ENCODE results near the gene NBPF11.
"Not testable (repeated sequence)": the region's sequence is repeated elsewhere in the genome, so short reads cannot be mapped to it uniquely, and the experiment has no call there.

The NBPF11 gene

DNA sequence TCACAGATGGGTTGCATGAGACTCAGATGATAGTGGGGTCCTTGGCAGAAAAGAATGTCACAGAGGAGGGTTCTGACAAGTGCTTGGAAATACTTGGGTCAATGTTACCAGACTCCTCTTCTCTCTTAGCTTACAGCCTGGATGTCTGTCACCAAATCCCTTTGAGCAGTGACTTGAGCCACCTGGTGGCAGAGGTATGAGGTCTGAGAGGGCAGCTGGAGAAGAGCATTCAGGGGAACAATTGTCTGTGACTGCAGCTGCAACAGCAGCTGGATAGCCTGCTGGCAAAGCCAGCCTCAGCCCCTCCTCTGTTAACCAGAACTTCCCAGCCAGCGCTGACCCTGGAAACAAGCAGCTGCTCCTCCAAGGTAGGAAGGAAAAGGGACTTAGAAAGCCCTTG is 65.9 kb downstream of the NBPF11 start:
- not testable (repeated sequence) for H3K9me3 Mint-ChIP-seq; H3K27me3 Mint-ChIP-seq; H3K36me3 Mint-ChIP-seq (ENCODE audit: low read depth); H3K27ac Mint-ChIP-seq; H3K4me3 Mint-ChIP-seq; H3K4me1 Mint-ChIP-seq (ENCODE audit: low read depth)

DNA sequence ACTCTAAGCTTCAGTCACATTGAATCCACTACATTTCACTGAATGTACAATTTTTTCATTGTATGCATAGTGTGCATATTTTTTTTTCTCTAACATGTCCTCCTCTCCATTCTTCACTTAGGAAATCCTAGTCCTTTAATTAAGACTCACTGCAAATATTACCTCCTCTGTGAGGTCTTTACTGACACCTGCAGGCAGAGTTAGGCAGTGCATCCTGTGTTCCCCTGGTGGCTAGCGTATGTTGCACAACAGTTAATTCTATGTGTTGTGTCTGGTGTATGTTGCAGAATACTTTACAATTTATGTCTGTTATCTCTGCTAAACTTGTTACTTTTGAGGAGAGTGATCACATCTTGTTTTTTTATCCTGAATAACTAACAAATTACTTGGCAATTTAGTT is 70.9 kb downstream of the NBPF11 start:
- H3K27ac Mint-ChIP-seq; H3K4me1 Mint-ChIP-seq (ENCODE audit: low read depth); H3K9me3 Mint-ChIP-seq; H3K27me3 Mint-ChIP-seq; H3K36me3 Mint-ChIP-seq (ENCODE audit: low read depth); H3K4me3 Mint-ChIP-seq: not testable (repeated sequence)

DNA sequence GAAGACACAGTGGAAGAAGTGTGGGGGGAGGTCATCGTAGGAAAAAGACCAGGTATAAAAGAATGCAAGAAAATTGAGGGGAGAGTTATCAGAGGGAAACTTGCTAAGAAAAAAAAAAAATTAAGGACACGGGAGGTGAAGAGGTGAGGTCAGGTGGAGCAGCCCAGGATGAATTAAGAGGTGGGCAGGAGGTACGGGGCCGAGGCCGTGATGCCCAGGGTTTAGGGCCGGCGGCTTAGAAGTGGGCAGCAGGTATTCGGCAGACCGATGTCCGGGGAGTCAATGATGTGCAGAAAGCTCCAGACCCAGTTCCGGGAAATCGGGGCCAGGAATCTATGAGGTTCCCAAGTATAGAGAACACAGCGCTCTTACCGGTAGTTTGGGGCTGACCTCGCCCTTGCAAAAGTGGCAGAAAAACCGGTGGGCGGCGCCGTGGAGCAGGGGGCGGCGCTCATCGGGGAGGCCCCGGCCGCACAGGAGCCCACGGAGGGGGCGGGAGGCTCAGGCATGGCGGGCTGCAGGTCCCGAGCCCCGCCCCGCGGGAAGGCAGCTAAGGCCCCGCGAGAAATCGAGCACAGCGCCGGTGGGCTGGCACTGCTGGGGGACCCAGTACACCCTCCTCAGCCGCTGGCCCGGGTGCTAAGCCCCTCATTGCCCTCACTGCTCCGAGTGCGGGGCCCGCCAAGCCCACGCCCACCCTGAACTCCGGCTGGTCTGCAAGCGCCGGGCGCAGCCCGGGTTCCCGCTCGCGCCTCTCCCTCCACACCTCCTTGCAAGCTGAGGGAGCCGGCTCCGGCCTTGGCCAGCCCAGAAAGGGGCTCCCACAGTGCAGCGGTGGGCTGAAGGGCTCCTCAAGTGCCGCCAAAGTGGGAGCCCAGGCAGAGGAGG is 73.2 kb downstream of the NBPF11 start:
- H3K4me1 Mint-ChIP-seq (ENCODE audit: low read depth); H3K36me3 Mint-ChIP-seq (ENCODE audit: low read depth); H3K27ac Mint-ChIP-seq; H3K9me3 Mint-ChIP-seq; H3K4me3 Mint-ChIP-seq; H3K27me3 Mint-ChIP-seq: not testable (repeated sequence)

DNA sequence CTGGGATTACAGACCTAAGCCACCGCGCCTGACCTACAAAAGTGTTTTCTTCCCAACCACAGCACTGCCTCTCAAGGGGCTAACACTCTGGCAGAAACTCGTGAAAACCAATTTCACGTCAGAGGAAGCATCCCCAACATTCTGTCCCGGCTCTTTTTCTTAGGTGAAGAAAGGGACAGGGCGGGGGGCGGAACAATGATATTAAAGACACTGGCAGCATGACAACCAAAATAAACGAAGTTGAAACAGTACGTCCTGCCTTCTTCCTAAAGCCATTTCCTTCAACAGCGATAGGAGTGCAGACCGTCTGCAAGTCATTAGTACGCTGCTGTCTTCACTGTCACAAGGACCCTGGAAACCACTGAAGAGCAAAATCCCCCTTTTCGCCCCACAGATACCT is 74.0 kb downstream of the NBPF11 start:
- not testable (repeated sequence) for H3K4me1 Mint-ChIP-seq (ENCODE audit: low read depth); H3K27ac Mint-ChIP-seq; H3K36me3 Mint-ChIP-seq (ENCODE audit: low read depth); H3K4me3 Mint-ChIP-seq; H3K27me3 Mint-ChIP-seq; H3K9me3 Mint-ChIP-seq

DNA sequence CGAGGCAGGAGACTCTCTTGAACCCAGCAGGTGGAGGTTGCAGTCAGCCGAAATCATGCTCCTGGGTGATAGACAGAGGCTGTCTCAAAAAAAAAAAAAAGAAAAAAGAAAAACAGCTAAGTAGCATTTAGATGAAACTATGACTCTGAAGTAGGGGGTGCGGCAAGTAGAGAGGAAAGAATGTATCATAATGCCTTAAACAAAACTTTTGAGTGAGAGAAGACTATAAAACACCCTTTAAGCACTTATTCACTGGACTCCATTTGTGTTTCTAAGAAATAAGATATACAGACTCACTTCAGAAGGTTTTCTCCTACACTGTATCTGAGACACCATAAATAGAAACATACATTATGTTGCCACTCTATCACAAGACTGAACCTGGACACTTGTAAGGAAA is 74.6 kb downstream of the NBPF11 start:
- H3K36me3 Mint-ChIP-seq (ENCODE audit: low read depth); H3K9me3 Mint-ChIP-seq; H3K4me3 Mint-ChIP-seq; H3K27me3 Mint-ChIP-seq; H3K4me1 Mint-ChIP-seq (ENCODE audit: low read depth); H3K27ac Mint-ChIP-seq: not testable (repeated sequence)

DNA sequence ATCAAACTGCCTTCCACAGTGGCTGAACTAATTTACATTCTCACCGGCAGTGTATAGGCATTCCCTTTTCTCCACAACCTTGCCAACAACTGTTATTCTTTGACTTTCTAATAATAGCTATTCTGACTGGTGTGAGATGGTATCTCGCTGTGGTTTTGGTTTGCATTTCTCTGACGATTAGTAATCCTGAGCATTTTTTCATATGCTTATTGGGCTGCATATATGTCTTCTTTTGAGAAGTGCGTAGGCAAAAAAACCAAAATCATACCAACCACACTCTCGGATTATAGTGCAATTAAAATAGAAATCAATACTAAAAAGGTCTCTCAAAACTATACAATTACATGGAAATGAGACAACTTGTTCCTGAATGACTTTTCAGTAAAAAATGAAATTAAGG is 78.7 kb downstream of the NBPF11 start:
- not testable (repeated sequence) for H3K36me3 Mint-ChIP-seq (ENCODE audit: low read depth); H3K27ac Mint-ChIP-seq; H3K27me3 Mint-ChIP-seq; H3K4me3 Mint-ChIP-seq; H3K4me1 Mint-ChIP-seq (ENCODE audit: low read depth); H3K9me3 Mint-ChIP-seq

DNA sequence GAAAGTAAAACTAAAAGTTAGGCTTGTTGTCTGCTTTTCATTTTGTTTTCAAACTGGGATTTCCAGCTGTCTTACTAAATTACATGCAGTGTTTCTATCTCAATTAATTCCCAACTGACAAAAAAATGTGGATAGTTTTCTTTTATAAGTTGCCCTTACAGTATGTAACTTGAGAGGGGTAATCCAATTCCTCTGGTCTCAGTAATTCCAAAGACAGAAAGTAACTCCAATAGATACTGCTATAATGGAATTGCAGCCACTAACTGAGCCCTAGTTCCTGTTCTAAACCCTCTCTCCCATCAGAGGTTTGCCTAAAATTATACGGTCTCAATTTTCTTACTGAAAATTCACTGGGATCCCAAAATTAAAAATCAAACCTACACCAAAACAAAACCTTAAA is 83.5 kb downstream of the NBPF11 start:
- not testable (repeated sequence) for H3K27me3 Mint-ChIP-seq; H3K9me3 Mint-ChIP-seq; H3K4me1 Mint-ChIP-seq (ENCODE audit: low read depth); H3K4me3 Mint-ChIP-seq; H3K36me3 Mint-ChIP-seq (ENCODE audit: low read depth); H3K27ac Mint-ChIP-seq

DNA sequence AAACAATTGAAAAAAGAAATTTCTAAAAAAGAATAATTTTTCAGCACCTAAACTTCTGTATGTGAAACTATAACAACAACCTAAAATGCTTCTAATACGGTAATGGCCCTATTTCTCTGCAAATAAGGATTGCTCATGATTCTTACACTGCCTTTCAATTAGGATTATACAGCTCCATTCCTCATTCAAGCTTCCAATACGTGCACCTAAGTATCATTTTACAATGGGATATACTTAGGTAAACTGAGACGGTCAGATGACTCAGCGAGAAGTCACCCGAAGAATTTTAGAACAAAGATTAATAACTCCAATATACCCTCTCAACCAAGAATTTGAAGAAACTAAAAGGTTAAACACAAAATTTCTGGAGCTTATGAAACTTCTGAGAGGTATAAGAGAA is 83.9 kb downstream of the NBPF11 start:
- not testable (repeated sequence) for H3K36me3 Mint-ChIP-seq (ENCODE audit: low read depth); H3K9me3 Mint-ChIP-seq; H3K27me3 Mint-ChIP-seq; H3K4me3 Mint-ChIP-seq; H3K27ac Mint-ChIP-seq; H3K4me1 Mint-ChIP-seq (ENCODE audit: low read depth)

DNA sequence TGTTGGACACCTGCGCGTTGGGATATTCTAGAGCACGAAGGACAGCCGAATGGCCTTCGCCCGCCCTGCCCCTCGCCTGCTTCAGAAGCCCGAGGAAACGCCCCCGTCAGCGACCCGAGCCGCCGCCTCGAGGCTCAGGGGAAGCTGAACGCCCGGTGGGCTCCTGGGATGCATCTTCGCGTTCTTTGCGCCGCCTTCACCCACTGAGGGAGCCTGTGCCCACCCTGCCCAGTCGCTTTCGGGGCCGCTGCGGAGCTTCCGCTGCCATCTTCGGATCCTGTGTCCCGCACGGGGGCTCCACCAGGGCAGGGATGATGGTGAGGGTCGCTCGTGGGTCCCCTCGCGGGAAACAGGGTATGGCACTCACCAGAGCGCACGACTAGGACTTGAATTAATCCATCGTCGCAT is 91.8 kb downstream of the NBPF11 start:
- Mint-ChIP-seq H3K4me3 (peak overlapping the region; percentile 47), H3K27me3 (peaks cover 17% of the 10 kb centered on the region)
- not testable (repeated sequence) for H3K27ac Mint-ChIP-seq; H3K36me3 Mint-ChIP-seq (ENCODE audit: low read depth); H3K4me1 Mint-ChIP-seq (ENCODE audit: low read depth); H3K9me3 Mint-ChIP-seq

DNA sequence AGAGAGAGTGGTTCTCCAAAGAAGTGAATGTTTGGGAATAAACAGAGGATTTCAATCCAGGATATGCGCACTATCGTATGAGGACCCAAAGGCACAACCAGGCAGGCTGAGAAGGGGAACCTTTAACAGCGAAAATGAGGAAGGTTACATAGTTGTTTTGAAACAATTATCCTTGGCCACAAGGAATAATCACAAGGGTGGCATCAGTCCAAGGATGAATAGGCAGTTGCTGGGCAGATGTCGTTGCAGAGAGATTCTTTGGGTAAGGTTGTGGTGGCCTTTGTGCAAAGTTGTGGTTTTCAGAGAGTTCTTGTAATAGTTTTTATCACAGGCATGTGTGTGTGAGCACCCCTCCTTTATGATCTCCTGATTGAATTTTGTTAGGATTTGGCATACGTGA is 94.7 kb downstream of the NBPF11 start:
- not testable (repeated sequence) for H3K36me3 Mint-ChIP-seq (ENCODE audit: low read depth); H3K27ac Mint-ChIP-seq; H3K4me3 Mint-ChIP-seq; H3K4me1 Mint-ChIP-seq (ENCODE audit: low read depth); H3K9me3 Mint-ChIP-seq
- peaks cover 17% of the 10 kb centered on the region for H3K27me3 Mint-ChIP-seq
